BJ (cell line): ENCODE data around the gene MCUB. TPM values are rescaled to one million over a fixed set of nuclear protein-coding genes. Genes with fewer than 3 reads are reported as not detected.

Source experiments
- CTCF ChIA-PET: fragments of 350-600 bp; formaldehyde crosslinking; extraction: SDS; loops from one replicate; lab custom pipeline; 2021; ENCODE audit warnings: antibody characterized with exemption, inconsistent platforms; lab: Yijun Ruan, JAX
- POLR2A ChIA-PET: fragments of 300-600 bp; sonication (Branson Sonifier 250); formaldehyde crosslinking; extraction: SDS; loops from one replicate; lab custom pipeline; 2021; ENCODE audit warnings: antibody characterized with exemption; lab: Charles Lee
- DNase-seq: peaks from one replicate; pipeline ENCODE4 v3.0.0-alpha.2; 2011; ENCODE audit warnings: low read depth
- H3K27me3 ChIP-seq: 2 replicates; pipeline ENCODE4 v1.6.0; 2011; ENCODE audit warnings: low read length; ENCODE audit not compliant: control insufficient read depth, insufficient read depth
- H3K36me3 ChIP-seq: 2 replicates; pipeline ENCODE4 v1.5.1; 2011; ENCODE audit warnings: low read length; ENCODE audit not compliant: control insufficient read depth, insufficient read depth
- H3K4me3 ChIP-seq: 2 replicates; pipeline ENCODE4 v1.5.1; 2011; ENCODE audit warnings: low read depth, mild to moderate bottlenecking, control low read depth, low read length
- polyA plus RNA-seq: library from polyadenylated mRNA; depleted of rRNA; stranded (reverse); fragments of >200 nt; gene quantifications from 2 replicates; pipeline ENCODE4 v1.2.3, GENCODE V29; 2011
- TF ChIP-seq, protein P1 (sequence below): IDR thresholded peaks from 2 replicates; pipeline ENCODE4 v1.5.1; 2011; ENCODE audit warnings: low read depth, mild to moderate bottlenecking, control low read depth, inconsistent platforms, low read length, moderate library complexity; ENCODE audit not compliant: insufficient read depth

The MCUB gene
- polyA plus RNA-seq, 1 experiment: 25.4 TPM

DNA sequence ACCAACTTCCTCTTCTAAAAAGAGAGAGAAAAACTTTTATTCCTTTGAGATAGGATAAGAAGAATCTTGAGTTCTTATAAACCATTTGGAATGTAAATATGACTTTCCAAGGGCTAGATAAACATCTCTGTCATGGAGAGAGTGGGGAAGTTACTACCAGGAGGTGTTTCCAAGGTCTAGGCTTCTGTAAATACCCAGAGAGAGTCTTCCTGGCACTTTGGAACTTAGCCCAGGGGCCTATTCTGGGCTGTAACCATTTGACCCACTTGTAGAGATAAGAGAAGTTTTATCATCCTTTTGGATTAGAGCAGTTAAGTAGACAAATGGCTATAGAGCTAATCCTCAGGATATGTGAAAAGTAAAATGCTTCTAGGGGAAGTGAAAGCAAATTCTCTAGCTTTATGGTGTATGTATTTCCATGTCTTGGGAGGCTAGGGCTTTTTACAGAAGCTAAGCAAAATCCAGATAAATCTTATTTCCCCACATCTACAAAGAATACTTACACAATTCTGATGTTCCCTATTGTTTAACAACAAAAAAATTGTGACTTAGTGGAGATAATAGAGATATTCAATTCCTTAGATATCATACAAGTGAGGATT, 51.1 kb downstream of the MCUB start:
- Histone ChIP-seq H3K36me3 (no peaks in the 10 kb centered on the region), H3K4me3 (no peak overlapping the region), H3K27me3 (no peaks in the 10 kb centered on the region)
- ChIA-PET POLR2A (no interaction called here), CTCF (interaction anchor here (1.0 kb wide), 1 partner anchor 11 kb away, joined by 3 read pairs; no protein-coding TSS in a partner anchor)
- DNase-seq: no peak
- TF ChIP-seq, protein P1, sequence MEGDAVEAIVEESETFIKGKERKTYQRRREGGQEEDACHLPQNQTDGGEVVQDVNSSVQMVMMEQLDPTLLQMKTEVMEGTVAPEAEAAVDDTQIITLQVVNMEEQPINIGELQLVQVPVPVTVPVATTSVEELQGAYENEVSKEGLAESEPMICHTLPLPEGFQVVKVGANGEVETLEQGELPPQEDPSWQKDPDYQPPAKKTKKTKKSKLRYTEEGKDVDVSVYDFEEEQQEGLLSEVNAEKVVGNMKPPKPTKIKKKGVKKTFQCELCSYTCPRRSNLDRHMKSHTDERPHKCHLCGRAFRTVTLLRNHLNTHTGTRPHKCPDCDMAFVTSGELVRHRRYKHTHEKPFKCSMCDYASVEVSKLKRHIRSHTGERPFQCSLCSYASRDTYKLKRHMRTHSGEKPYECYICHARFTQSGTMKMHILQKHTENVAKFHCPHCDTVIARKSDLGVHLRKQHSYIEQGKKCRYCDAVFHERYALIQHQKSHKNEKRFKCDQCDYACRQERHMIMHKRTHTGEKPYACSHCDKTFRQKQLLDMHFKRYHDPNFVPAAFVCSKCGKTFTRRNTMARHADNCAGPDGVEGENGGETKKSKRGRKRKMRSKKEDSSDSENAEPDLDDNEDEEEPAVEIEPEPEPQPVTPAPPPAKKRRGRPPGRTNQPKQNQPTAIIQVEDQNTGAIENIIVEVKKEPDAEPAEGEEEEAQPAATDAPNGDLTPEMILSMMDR: no peak

DNA sequence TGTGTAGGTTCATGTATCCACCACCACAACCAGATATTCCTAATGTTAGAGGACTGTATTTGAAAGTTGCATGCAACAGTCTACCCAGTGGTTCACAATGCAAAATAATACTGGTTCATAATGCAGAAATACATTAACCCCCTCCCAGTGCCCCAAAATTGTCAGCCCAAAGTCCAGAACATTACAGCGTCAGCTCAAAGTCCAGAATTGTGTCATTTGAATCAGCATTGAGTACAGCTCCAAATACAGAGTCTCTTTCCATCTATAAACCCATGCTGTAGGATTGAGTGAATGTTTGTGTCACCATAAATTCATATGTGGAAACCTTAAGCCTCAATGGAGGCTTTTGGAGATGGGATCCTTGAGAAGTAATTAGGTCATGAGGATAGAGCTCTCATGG, 54.0 kb downstream of the MCUB start:
- POLR2A ChIA-PET: no interaction called here
- Histone ChIP-seq H3K4me3 (no peak overlapping the region), H3K27me3 (no peaks in the 10 kb centered on the region), H3K36me3 (no peaks in the 10 kb centered on the region)
- DNase-seq: no peak
- TF ChIP-seq, protein P1: no peak
- CTCF ChIA-PET: no interaction called here

DNA sequence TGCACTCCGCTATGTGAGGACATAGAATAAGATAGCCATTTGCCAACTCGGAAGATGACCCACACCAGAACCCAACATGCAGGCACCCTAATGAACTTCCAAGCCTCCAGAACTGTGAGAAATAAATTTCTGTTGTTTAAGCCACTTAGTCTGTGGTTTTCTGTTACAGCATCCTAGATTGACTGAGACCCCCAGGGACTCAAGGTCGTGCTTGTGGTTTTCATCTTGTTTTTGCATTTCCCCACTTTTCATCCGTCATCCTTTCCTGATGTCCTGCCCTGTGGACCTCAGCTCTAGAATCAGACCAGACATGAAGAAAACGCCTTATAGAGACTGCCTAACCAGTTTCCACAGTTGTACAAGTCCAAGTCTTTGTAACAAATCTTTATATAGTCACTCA, 54.4 kb downstream of the MCUB start:
- no peak for DNase-seq
- CTCF ChIA-PET: interaction anchor here (0.6 kb wide), 1 partner anchor 14 kb away, joined by 3 read pairs; no protein-coding TSS in a partner anchor
- Histone ChIP-seq H3K4me3 (no peak overlapping the region), H3K27me3 (no peaks in the 10 kb centered on the region), H3K36me3 (no peaks in the 10 kb centered on the region)
- TF ChIP-seq, protein P1: no peak
- POLR2A ChIA-PET: no interaction called here

GRCh38 chr4:109615742-109616141, 55.7 kb downstream of the MCUB start:
- Histone ChIP-seq H3K4me3 (no peak overlapping the region), H3K27me3 (no peaks in the 10 kb centered on the region), H3K36me3 (no peaks in the 10 kb centered on the region)
- CTCF ChIA-PET: no interaction called here
- POLR2A ChIA-PET: no interaction called here
- DNase-seq: no peak
- TF ChIP-seq, protein P1: no peak

- CTCF ChIA-PET: no interaction called here
- POLR2A ChIA-PET: no interaction called here
Measured at GRCh38 chr4:109616243-109616642, 56.2 kb downstream of the MCUB start.

More at GRCh38 chr4:109616243-109616642, 56.2 kb downstream of the MCUB start:
- no peaks in the 10 kb centered on the region for H3K27me3 ChIP-seq
- H3K4me3 ChIP-seq: no peak overlapping the region
- TF ChIP-seq, protein P1: no peak
- H3K36me3 ChIP-seq: no peaks in the 10 kb centered on the region
- no peak for DNase-seq
